ENCODE measurements around the gene EFHD2.
A peak's percentile ranks its signal among the peaks of the same experiment; 100 is the strongest.
"Not testable (repeated sequence)": the region's sequence is repeated elsewhere in the genome, so short reads cannot be mapped to it uniquely, and the experiment has no call there.

The EFHD2 gene

DNA sequence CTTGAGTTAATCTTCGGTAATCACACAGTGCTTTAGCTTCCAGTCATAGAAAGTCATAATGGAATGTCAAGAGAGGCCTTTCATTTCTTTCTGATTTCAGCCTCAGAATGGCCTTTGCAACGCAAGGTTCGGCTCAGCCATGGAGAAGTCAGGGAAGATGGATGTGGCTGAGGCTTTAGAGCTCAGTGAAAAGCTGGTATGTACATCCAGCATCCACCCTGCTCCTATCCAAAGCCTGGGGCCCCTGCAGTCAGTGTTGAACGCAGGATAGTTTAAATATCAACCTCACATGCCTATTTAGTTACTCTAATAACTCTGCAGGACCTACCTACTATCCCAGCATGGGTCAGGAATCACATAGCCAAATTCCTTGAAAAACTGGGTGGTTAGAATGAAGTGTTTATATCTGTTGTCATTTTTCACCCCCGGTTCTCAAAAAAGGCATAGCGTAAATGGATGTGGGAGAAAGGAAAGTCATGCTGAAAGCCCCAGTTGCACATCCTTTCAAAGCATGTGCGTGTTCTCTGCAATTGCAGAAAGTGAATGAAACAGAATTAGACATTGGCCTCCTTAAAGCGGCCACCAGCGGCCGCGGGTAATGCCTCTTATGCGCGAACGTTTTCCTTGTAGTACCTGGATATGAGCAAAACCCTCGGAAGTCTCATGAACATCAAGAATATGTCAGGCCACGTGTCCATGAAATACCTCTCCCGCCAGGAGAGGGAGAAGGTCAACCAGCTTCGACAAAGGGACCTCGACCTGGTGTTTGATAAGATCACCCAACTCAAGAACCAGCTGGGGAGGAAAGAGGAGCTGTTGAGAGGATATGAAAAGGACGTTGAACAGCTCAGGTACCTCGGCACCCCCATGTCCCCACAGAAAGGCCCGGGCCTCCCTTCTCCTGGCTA lies 28.8 kb upstream of the EFHD2 start:
- Histone ChIP-seq H3K4me3 (ENCODE audit: low read depth, low read length) (no peak overlapping the region), H3K9me3 (ENCODE audit: control insufficient read depth, insufficient read depth, low read length) (no peaks in the 10 kb centered on the region), H3K36me3 (ENCODE audit: control insufficient read depth, insufficient read depth, low read length) (no peaks in the 10 kb centered on the region), H3K4me1 (ENCODE audit: control insufficient read depth, insufficient read depth, low read length) (peaks cover 13% of the 10 kb centered on the region), H3K27me3 (ENCODE audit: control insufficient read depth, insufficient read depth, low read length) (peaks cover 39% of the 10 kb centered on the region), H3K9ac (ENCODE audit: low read depth, low read length) (no peak overlapping the region)

DNA sequence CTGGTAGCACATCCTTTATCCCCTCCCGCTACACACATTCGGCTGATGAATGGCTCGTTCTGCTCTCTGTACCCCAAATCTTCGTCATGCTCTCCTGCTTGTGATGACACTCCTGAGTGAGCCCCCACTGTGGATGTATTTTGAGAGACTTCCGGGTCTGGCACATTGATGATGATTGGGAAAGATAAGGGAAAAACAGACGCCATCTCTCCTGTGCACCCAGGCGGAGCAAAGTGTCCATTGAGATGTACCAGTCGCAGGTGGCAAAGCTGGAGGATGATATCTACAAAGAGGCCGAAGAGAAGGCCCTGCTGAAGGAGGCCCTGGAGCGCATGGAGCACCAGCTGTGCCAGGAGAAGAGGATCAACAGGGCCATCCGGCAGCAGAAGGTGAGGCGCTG lies 27.9 kb upstream of the EFHD2 start:
- Histone ChIP-seq H3K9me3 (ENCODE audit: control insufficient read depth, insufficient read depth, low read length) (no peaks in the 10 kb centered on the region), H3K27me3 (ENCODE audit: control insufficient read depth, insufficient read depth, low read length) (peaks cover 46% of the 10 kb centered on the region), H3K9ac (ENCODE audit: low read depth, low read length) (no peak overlapping the region)

DNA sequence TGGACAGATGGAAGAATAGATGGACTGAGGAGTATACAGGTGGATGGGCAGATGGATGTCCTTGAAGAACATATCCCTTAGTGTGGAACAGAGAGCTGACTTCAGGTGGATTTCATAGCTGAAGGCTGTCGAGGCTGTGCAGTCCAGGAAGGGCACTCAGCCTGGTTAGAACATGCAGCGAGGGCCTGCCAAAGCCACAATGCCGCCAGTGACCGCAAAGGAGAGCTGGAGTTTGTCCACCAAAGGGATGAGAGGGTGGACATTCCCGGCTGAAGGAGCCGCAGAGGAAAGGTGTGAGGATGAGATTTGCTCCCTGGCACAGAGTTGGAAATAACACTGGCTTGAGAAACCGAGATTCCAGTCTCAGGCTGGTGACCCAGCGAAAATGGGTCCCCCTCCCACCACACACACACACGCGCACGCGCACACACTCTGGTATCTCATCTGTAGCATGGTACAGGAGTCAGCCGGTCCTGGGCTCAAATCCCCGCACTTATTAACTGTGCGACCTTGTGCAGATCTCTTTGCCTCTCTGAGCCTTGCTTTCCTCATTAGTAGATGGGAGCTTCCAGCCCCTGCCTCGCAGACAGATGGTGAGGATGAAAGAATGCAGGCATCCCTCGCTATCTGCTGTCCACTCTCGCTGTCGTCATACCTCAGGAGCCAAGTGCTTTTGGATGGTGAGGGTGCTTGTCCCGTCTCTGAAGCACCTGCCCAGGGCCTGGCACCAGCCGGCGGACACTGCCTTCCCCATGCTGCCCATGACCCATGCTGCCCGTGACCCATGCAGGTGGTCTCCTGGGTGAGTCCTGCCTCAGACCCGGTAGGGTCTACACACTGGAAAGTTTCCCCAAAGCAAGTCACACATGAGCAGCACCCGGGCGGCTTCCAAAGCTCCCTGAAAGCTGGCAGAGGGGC lies 26.8 kb upstream of the EFHD2 start:
- Histone ChIP-seq H3K9me3 (ENCODE audit: control insufficient read depth, insufficient read depth, low read length) (no peaks in the 10 kb centered on the region), H3K4me1 (ENCODE audit: control insufficient read depth, insufficient read depth, low read length) (peaks cover 18% of the 10 kb centered on the region), H3K27me3 (ENCODE audit: control insufficient read depth, insufficient read depth, low read length) (peaks cover 56% of the 10 kb centered on the region), H3K36me3 (ENCODE audit: control insufficient read depth, insufficient read depth, low read length) (no peaks in the 10 kb centered on the region), H3K9ac (ENCODE audit: low read depth, low read length) (no peak overlapping the region), H3K4me3 (ENCODE audit: low read depth, low read length) (no peak overlapping the region)

More for the DNA sequence above, 27.9 kb upstream of the EFHD2 start:
- Histone ChIP-seq H3K36me3 (ENCODE audit: control insufficient read depth, insufficient read depth, low read length) (no peaks in the 10 kb centered on the region), H3K4me3 (ENCODE audit: low read depth, low read length) (no peak overlapping the region), H3K4me1 (ENCODE audit: control insufficient read depth, insufficient read depth, low read length) (peaks cover 17% of the 10 kb centered on the region)

DNA sequence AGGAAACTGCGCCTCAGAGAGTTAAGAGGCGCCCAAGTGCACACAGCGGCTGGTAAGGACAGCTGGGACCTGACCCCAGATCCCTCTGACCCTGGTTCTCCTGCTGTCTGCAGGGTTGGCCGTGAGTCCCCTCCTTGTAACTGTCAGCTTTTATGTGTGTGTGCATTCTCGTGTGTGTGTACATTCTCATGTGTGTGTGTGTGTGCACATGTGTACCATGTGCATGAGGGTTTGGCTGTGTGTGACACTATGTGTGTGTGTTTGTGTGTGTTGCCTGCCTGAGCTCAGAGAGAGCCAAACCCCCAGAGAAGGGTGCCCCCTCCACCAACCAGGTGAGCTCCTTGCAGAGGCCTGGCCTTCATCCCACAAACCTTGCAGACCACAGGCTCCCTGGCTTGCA lies 25.9 kb upstream of the EFHD2 start:
- no peaks in the 10 kb centered on the region for H3K9me3 ChIP-seq (ENCODE audit: control insufficient read depth, insufficient read depth, low read length)
- no peak overlapping the region for H3K9ac ChIP-seq (ENCODE audit: low read depth, low read length)
- peaks cover 25% of the 10 kb centered on the region for H3K4me1 ChIP-seq (ENCODE audit: control insufficient read depth, insufficient read depth, low read length)
- H3K36me3 ChIP-seq (ENCODE audit: control insufficient read depth, insufficient read depth, low read length): no peaks in the 10 kb centered on the region
- peaks cover 61% of the 10 kb centered on the region for H3K27me3 ChIP-seq (ENCODE audit: control insufficient read depth, insufficient read depth, low read length)
- H3K4me3 ChIP-seq (ENCODE audit: low read depth, low read length): no peak overlapping the region

DNA sequence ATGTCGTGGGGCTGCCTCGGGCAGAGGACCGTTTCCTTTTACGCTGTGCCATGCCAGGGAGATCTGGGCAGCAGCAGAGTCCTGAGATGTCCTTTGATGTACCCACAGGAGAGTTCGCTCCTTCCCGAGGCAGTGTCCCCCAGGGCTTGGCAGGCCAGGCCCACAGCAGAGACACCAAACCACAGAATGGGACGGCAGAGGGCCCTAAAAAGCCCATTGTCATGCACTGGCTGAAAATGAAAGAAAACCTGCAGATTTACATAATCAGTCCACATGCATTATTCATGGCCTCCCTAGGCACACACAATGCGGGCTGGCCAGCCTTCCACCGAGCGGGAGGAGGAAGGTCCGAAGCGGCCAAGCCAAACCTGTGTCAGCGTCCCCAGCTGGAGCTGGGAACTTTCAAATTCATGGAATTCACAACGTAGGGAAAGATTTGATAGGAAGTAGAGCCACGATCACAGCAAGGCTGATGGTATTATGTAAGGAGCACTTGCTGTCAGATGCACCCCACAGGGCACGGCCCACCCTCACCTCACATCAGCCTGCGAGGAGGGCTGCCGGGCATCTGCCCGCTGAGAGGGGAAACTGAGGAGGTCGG lies 25.3 kb upstream of the EFHD2 start:
- Histone ChIP-seq H3K4me3 (ENCODE audit: low read depth, low read length) (peak overlapping the region; percentile 35), H3K9ac (ENCODE audit: low read depth, low read length) (no peak overlapping the region), H3K36me3 (ENCODE audit: control insufficient read depth, insufficient read depth, low read length) (no peaks in the 10 kb centered on the region), H3K27me3 (ENCODE audit: control insufficient read depth, insufficient read depth, low read length) (peaks cover 67% of the 10 kb centered on the region), H3K9me3 (ENCODE audit: control insufficient read depth, insufficient read depth, low read length) (no peaks in the 10 kb centered on the region), H3K4me1 (ENCODE audit: control insufficient read depth, insufficient read depth, low read length) (peaks cover 25% of the 10 kb centered on the region)

DNA sequence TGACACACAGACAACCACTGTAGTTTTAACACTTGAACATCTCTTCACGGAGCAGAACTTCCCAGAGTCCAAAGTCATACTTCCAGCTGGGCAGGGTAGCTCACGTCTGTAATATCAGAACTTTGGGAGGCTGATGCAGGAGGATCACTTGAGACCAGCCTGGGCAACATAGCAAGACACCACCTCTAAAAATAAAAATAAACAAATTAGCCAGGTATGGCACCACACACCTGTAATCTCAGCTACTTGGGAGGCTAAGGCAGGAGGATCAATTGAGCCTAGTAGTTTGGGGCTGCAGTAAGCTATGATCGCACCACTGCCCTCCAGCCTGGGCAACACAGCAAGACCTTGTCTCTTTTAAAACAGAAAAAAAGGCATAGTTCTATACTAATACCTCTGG lies 24.3 kb upstream of the EFHD2 start:
- H3K4me3 ChIP-seq (ENCODE audit: low read depth, low read length): no peak overlapping the region
- H3K27me3 ChIP-seq (ENCODE audit: control insufficient read depth, insufficient read depth, low read length): peaks cover 68% of the 10 kb centered on the region
- H3K9ac ChIP-seq (ENCODE audit: low read depth, low read length): no peak overlapping the region

DNA sequence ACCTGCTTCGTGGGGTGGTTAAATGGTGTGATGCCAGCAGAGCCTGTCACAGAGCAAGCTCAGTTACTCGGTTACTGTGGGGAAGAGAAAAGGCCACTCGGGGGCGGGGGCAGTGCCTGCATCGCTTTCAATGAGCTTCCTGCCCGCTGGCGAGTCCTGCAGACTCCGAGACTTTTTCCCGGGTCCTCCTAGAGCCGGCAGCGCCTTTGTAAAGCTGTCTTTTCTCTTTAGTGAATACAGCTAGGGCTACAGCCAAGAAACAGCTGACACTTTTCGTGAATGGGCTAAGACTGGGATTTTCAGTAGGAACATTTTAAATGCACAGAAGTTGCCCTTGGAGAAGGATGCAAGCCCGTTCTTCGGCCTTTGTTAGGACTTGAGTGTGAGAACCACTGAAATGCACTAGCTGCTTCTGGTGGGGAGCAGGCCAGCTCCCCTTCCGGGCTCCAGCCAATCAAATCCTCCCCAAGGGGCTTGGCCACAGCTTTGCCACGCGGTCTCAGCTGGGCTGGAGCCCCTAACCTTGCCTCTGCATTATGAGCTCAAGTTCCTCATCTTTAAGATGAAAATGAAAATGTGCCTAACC lies 23.4 kb upstream of the EFHD2 start:
- H3K36me3 ChIP-seq (ENCODE audit: control insufficient read depth, insufficient read depth, low read length): no peaks in the 10 kb centered on the region
- no peak overlapping the region for H3K4me3 ChIP-seq (ENCODE audit: low read depth, low read length)
- H3K27me3 ChIP-seq (ENCODE audit: control insufficient read depth, insufficient read depth, low read length): peaks cover 64% of the 10 kb centered on the region
- no peaks in the 10 kb centered on the region for H3K9me3 ChIP-seq (ENCODE audit: control insufficient read depth, insufficient read depth, low read length)
- no peak overlapping the region for H3K9ac ChIP-seq (ENCODE audit: low read depth, low read length)
- peaks cover 25% of the 10 kb centered on the region for H3K4me1 ChIP-seq (ENCODE audit: control insufficient read depth, insufficient read depth, low read length)

More for the DNA sequence above, 24.3 kb upstream of the EFHD2 start:
- Histone ChIP-seq H3K36me3 (ENCODE audit: control insufficient read depth, insufficient read depth, low read length) (no peaks in the 10 kb centered on the region), H3K4me1 (ENCODE audit: control insufficient read depth, insufficient read depth, low read length) (peaks cover 25% of the 10 kb centered on the region), H3K9me3 (ENCODE audit: control insufficient read depth, insufficient read depth, low read length) (no peaks in the 10 kb centered on the region)

DNA sequence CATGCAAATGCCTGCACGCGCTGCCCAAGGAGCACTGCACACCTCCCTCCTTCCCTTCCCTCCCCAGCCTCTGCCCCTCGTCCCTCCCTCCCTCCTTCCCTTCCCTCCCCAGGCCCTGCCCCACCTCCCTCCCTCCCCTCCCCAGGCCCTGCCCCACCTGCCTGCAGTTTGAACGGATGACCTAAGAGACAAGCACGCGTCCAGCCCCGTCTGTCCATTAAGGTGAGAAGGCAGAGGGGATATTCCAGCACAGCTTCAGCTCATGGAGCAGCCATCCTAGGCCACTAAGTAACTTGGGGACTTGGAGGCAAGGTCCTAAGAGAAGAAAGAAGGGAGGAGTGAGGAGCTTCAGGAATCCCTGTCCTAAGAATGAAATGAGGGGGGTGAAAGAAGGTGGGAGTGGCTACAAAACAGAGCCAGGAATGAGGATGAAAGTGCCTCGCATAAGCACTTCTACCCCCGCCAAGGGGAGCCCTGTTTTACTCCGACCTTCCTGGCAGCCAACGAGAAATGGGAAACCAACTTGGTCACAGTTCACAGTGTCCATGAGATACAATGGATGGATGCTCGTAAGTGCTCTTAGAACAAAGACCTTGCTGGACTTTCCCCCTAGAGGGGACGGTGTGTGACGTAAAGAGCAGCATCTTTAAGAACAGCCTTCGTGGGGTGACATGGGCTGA lies 21.3 kb upstream of the EFHD2 start:
- H3K9ac ChIP-seq (ENCODE audit: low read depth, low read length): no peak overlapping the region
- no peak overlapping the region for H3K4me3 ChIP-seq (ENCODE audit: low read depth, low read length)
- no peaks in the 10 kb centered on the region for H3K9me3 ChIP-seq (ENCODE audit: control insufficient read depth, insufficient read depth, low read length)
- peaks cover 24% of the 10 kb centered on the region for H3K4me1 ChIP-seq (ENCODE audit: control insufficient read depth, insufficient read depth, low read length)
- H3K27me3 ChIP-seq (ENCODE audit: control insufficient read depth, insufficient read depth, low read length): peaks cover 47% of the 10 kb centered on the region
- H3K36me3 ChIP-seq (ENCODE audit: control insufficient read depth, insufficient read depth, low read length): no peaks in the 10 kb centered on the region

DNA sequence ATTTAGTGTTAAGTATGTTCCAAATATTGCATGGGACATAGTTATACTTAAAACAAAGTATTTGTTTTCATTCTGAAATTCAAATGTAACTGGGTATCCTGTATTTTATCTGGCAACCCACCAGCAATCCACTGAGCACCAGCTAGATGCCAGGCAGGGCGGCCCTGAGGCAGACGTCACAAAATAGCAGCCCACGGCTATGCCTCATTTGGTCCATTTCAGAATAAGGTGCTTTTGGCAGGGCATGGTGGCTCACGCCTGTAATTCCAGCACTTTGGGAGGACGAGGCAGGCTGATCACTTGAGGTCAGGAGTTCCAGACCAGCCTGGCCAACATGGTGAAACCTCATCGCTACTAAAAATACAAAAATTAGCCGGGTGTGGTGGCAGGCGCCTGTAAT lies 19.9 kb upstream of the EFHD2 start:
- not testable (repeated sequence) for H3K36me3 ChIP-seq (ENCODE audit: control insufficient read depth, insufficient read depth, low read length); H3K4me3 ChIP-seq (ENCODE audit: low read depth, low read length); H3K9ac ChIP-seq (ENCODE audit: low read depth, low read length); H3K9me3 ChIP-seq (ENCODE audit: control insufficient read depth, insufficient read depth, low read length)
- Histone ChIP-seq H3K4me1 (ENCODE audit: control insufficient read depth, insufficient read depth, low read length) (peaks cover 19% of the 10 kb centered on the region), H3K27me3 (ENCODE audit: control insufficient read depth, insufficient read depth, low read length) (peaks cover 41% of the 10 kb centered on the region)

DNA sequence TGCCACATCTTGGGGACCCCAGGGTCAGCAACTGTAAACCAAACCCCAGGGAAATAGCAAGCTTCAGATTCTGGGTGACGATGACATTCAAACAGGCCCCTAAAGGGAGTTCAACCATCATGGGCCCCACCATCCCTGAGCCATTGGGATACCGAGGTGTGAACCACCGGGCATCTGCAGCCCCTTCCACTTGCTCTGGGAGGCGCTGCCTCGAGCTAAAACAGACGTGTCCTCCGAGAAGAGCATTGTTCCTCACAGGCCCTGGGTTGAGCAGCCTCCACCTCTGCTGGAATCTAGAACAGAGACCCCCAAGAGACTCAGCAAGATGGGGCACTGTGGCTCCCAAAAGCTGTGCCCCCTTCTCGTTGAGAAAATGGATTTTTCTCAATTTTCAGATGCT lies 19.0 kb upstream of the EFHD2 start:
- Histone ChIP-seq H3K9me3 (ENCODE audit: control insufficient read depth, insufficient read depth, low read length) (no peaks in the 10 kb centered on the region), H3K36me3 (ENCODE audit: control insufficient read depth, insufficient read depth, low read length) (no peaks in the 10 kb centered on the region)

DNA sequence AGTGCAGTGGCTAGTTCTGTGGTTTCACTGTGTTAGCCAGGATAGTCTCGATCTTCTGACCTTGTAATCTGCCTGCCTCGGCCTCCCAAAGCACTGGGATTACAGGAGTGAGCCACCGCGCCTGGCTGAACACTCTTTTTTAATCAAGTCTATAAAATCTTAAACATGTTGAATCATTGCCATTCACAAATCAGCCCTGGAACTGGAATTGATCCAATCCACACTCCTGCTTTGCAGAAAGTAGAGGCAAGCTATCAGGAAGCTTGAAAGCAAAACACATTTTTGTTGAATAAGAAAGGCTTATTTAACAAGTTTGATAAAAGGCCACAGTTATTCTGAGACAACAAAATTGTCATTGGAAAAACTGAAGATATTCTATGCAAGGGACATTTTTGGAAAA lies 18.3 kb upstream of the EFHD2 start:
- no peak overlapping the region for H3K9ac ChIP-seq (ENCODE audit: low read depth, low read length)
- no peaks in the 10 kb centered on the region for H3K36me3 ChIP-seq (ENCODE audit: control insufficient read depth, insufficient read depth, low read length)
- peaks cover 27% of the 10 kb centered on the region for H3K27me3 ChIP-seq (ENCODE audit: control insufficient read depth, insufficient read depth, low read length)
- peaks cover 10% of the 10 kb centered on the region for H3K4me1 ChIP-seq (ENCODE audit: control insufficient read depth, insufficient read depth, low read length)
- no peak overlapping the region for H3K4me3 ChIP-seq (ENCODE audit: low read depth, low read length)
- H3K9me3 ChIP-seq (ENCODE audit: control insufficient read depth, insufficient read depth, low read length): no peaks in the 10 kb centered on the region

More for the DNA sequence above, 19.0 kb upstream of the EFHD2 start:
- Histone ChIP-seq H3K4me1 (ENCODE audit: control insufficient read depth, insufficient read depth, low read length) (peaks cover 15% of the 10 kb centered on the region), H3K4me3 (ENCODE audit: low read depth, low read length) (no peak overlapping the region), H3K27me3 (ENCODE audit: control insufficient read depth, insufficient read depth, low read length) (peaks cover 34% of the 10 kb centered on the region), H3K9ac (ENCODE audit: low read depth, low read length) (no peak overlapping the region)

Measured in iPS-15b (cell line).